HCT116 (cell line): Measurements from ENCODE around the gene MAP2K5. TPM values are rescaled to one million over a fixed set of nuclear protein-coding genes. Genes with fewer than 3 reads are reported as not detected.

Source experiments
- ATAC-seq: fragments of 200-7000 bp; cut with Tn5 transposase; 2 replicates; pipeline ENCODE4 v1.9.1; 2020; ENCODE audit warnings: mild to moderate bottlenecking, moderate library complexity
- BruUV-seq: library from RNA; stranded (reverse); fragments of 400-500 nt; replicated peaks from 2 replicates; lab custom pipeline; 2021; lab: Mats Ljungman, UMichigan
- CTCF ChIA-PET: fragments of 300-600 bp; sonication (Branson Sonifier 250); formaldehyde crosslinking; loops from one replicate; lab custom pipeline; 2021; ENCODE audit warnings: antibody characterized with exemption; lab: Charles Lee
- POLR2A ChIA-PET: fragments of 300-600, 350-600 bp; sonication (Branson Sonifier 250); formaldehyde crosslinking; loops from one replicate; lab custom pipeline; 2021; ENCODE audit warnings: antibody characterized with exemption; lab: Charles Lee
- RAD21 ChIA-PET, 2 experiments: fragments of 300-600 bp; sonication (Branson Sonifier 250); formaldehyde crosslinking; loops; one replicate each; lab custom pipeline; 2023; ENCODE audit warnings: low total read pairs in 2 of 2; ENCODE audit not compliant: uncharacterized antibody in 2 of 2, unreplicated experiment in 2 of 2, low non-redundant PET in 1 of 2; lab: Charles Lee
- DNase-seq: peaks from one replicate; pipeline ENCODE4 v3.0.0-alpha.2; 2010; ENCODE audit warnings: low read depth, low spot score
- H2AFZ ChIP-seq: fragments of 200-600 bp; shearing (Covaris generic), sonication (generic); 2 replicates; pipeline ENCODE4 v1.6.1; 2017; ENCODE audit warnings: low read depth, mixed run types, mixed read lengths, antibody characterized with exemption, low read length; ENCODE audit not compliant: poor library complexity, severe bottlenecking
- H3K27ac ChIP-seq: 2 replicates; pipeline ENCODE4 v1.5.1; 2012; ENCODE audit warnings: low read depth, low read length
- H3K27me3 ChIP-seq: fragments of 200-600 bp; sonication (generic); 2 replicates; pipeline ENCODE4 v1.6.1; 2016; ENCODE audit warnings: mixed run types, low read length, mixed read lengths; ENCODE audit not compliant: insufficient read depth
- H3K36me3 ChIP-seq, 2 experiments: fragments of 200-500 bp in 1 of 2; fragments of 200-600 bp in 1 of 2; sonication (Bioruptor generic) in 1 of 2; sonication (generic) in 1 of 2; 2 replicates each; pipeline versions ENCODE4 v1.5.1 to v1.6.1; 2014 to 2016; ENCODE audit warnings: low read length in 2 of 2, inconsistent platforms in 1 of 2, mixed read lengths in 1 of 2, mixed run types in 1 of 2; ENCODE audit not compliant: insufficient read depth in 2 of 2, control insufficient read depth in 1 of 2
- H3K4me1 ChIP-seq, 2 experiments: fragments of 200-600 bp in 1 of 2; sonication (generic) in 1 of 2; 2 replicates each; pipeline versions ENCODE4 v1.5.1 to v1.6.1; 2012 to 2017; ENCODE audit warnings: low read length in 2 of 2, inconsistent platforms in 1 of 2, mild to moderate bottlenecking in 1 of 2, mixed read lengths in 1 of 2, mixed run types in 1 of 2, moderate library complexity in 1 of 2; ENCODE audit not compliant: insufficient read depth in 2 of 2, control insufficient read depth in 1 of 2
- H3K4me2 ChIP-seq: fragments of 200-600 bp; sonication (generic); 2 replicates; pipeline ENCODE4 v1.6.1; 2017; ENCODE audit warnings: mixed run types, low read length, mixed read lengths
- H3K4me3 ChIP-seq, 2 experiments: fragments of 200-600 bp in 1 of 2; sonication (generic) in 1 of 2; replicated peaks in 1 of 2; 2 replicates each; pipeline ENCODE4 v1.5.1; 2011 to 2016; ENCODE audit warnings: low read length in 2 of 2, control low read depth in 1 of 2, low read depth in 1 of 2, mild to moderate bottlenecking in 1 of 2, mixed read lengths in 1 of 2, mixed run types in 1 of 2
- H3K79me2 ChIP-seq: fragments of 200-600 bp; sonication (generic); 2 replicates; pipeline ENCODE4 v1.6.1; 2017; ENCODE audit warnings: mild to moderate bottlenecking, mixed run types, low read length, moderate library complexity, mixed read lengths; ENCODE audit not compliant: insufficient read depth
- H3K9ac ChIP-seq: fragments of 200-600 bp; sonication (generic); 2 replicates; pipeline ENCODE4 v1.6.1; 2016; ENCODE audit warnings: low read length, mixed read lengths
- H3K9me2 ChIP-seq: fragments of 200-600 bp; sonication (generic), shearing (Covaris generic); 2 replicates; pipeline ENCODE4 v1.6.1; 2017; ENCODE audit warnings: mixed run types, mild to moderate bottlenecking, moderate library complexity; ENCODE audit not compliant: insufficient read depth
- H3K9me3 ChIP-seq, 2 experiments: fragments of 200-500 bp in 1 of 2; fragments of 200-600 bp in 1 of 2; sonication (Bioruptor generic) in 1 of 2; sonication (generic) in 1 of 2; 2 replicates each; pipeline ENCODE4 v1.6.1; 2014 to 2017; ENCODE audit warnings: low read length in 2 of 2, mixed read lengths in 2 of 2, inconsistent platforms in 1 of 2, low read depth in 1 of 2, mild to moderate bottlenecking in 1 of 2, mixed run types in 1 of 2, moderate library complexity in 1 of 2; ENCODE audit not compliant: control insufficient read depth in 1 of 2, insufficient read depth in 1 of 2
- H4K20me1 ChIP-seq: fragments of 200-600 bp; sonication (generic), shearing (Covaris generic); 2 replicates; pipeline ENCODE4 v1.6.1; 2017; ENCODE audit warnings: mixed run types, mild to moderate bottlenecking, moderate library complexity; ENCODE audit not compliant: insufficient read depth
- CBX3 ChIP-seq: IDR thresholded peaks from 2 replicates; pipeline ENCODE4 v1.6.1; 2012; ENCODE audit warnings: low read depth
- CEBPB ChIP-seq: IDR thresholded peaks from 2 replicates; pipeline ENCODE4 v1.6.1; 2012; ENCODE audit warnings: low read depth
- ELF1 ChIP-seq: IDR thresholded peaks from 2 replicates; pipeline ENCODE4 v1.6.1; 2012; ENCODE audit warnings: low read depth, borderline replicate concordance
- EZH2phosphoT487 ChIP-seq: fragments of 200-600 bp; IDR thresholded peaks from 2 replicates; pipeline ENCODE4 v1.6.1; 2018; ENCODE audit warnings: antibody characterized with exemption, borderline replicate concordance
- JUND ChIP-seq: IDR thresholded peaks from 2 replicates; pipeline ENCODE4 v1.6.1; 2012
- MAX ChIP-seq: IDR thresholded peaks from 2 replicates; pipeline ENCODE4 v1.6.1; 2012
- POLR2AphosphoS5 ChIP-seq: IDR thresholded peaks from 2 replicates; pipeline ENCODE4 v1.6.1; 2011; ENCODE audit warnings: mild to moderate bottlenecking, low read depth, low read length, moderate library complexity
- RAD21 ChIP-seq: IDR thresholded peaks from 2 replicates; pipeline ENCODE4 v1.6.1; 2012; ENCODE audit warnings: low read depth, mild to moderate bottlenecking
- SP1 ChIP-seq: IDR thresholded peaks from 2 replicates; pipeline ENCODE4 v1.6.1; 2012; ENCODE audit warnings: low read depth
- YY1 ChIP-seq: IDR thresholded peaks from 2 replicates; pipeline ENCODE4 v1.6.1; 2011; ENCODE audit warnings: low read length, low read depth, moderate library complexity, mild to moderate bottlenecking; ENCODE audit not compliant: insufficient replicate concordance; ENCODE audit errors: extremely low read depth
- ZBTB33 ChIP-seq: IDR thresholded peaks from 2 replicates; pipeline ENCODE4 v1.6.1; 2011; ENCODE audit warnings: mild to moderate bottlenecking, low read length, moderate library complexity; ENCODE audit not compliant: insufficient replicate concordance; ENCODE audit errors: extremely low read depth
- ZFX ChIP-seq: fragments of 450-650 bp; IDR thresholded peaks from 2 replicates; pipeline ENCODE4 v1.6.1; 2017
- ZNF274 ChIP-seq: fragments of 200-500 bp; sonication (Bioruptor generic); IDR thresholded peaks from 2 replicates; pipeline ENCODE4 v1.6.1; 2014; ENCODE audit warnings: mild to moderate bottlenecking, low read depth, low read length, inconsistent platforms
- intact Hi-C: fragments of 100-400 bp; cut with micrococcal nuclease; formaldehyde crosslinking; loops from 2 replicates; pipeline ENCODE4 v1.10.0; 2022
- total RNA-seq: library from RNA; stranded (reverse); gene quantifications from one replicate; pipeline ENCODE4 v1.2.1, GENCODE V29; 2021; ENCODE audit not compliant: unreplicated experiment
- TF ChIP-seq, protein P1 (sequence below), 3 experiments: fragments of 200-600 bp in 1 of 3; sonication (generic) in 1 of 3; IDR thresholded peaks in 2 of 3; conservative IDR thresholded peaks in 1 of 3; 2 replicates each; pipeline ENCODE4 v1.5.1; 2012 to 2017; ENCODE audit warnings: low read depth in 2 of 3, low read length in 2 of 3, antibody characterized with exemption in 1 of 3, borderline replicate concordance in 1 of 3, control low read depth in 1 of 3, mild to moderate bottlenecking in 1 of 3, mixed read lengths in 1 of 3, mixed run types in 1 of 3, moderate library complexity in 1 of 3; ENCODE audit not compliant: insufficient read depth in 1 of 3

Gene MAP2K5
- total RNA-seq, 1 experiment from 2014 or later = 15.6 TPM

GRCh38 chr15:67715170-67715569, 172.7 kb downstream of the MAP2K5 start:
- no peaks in the 10 kb centered on the region for H3K36me3 ChIP-seq
- H4K20me1 ChIP-seq = no peaks in the 10 kb centered on the region
- RAD21 ChIA-PET = no interaction called here
- H3K9me2 ChIP-seq = no peaks in the 10 kb centered on the region
- POLR2A ChIA-PET = no interaction called here
- intact Hi-C loops = no loop called here
- no peak overlapping the region for H3K9ac ChIP-seq
- BruUV-seq = no TSS peak
- no peaks in the 10 kb centered on the region for H3K9me3 ChIP-seq
- CTCF ChIA-PET = no interaction called here
- no peaks in the 10 kb centered on the region for H3K27me3 ChIP-seq
- no peak overlapping the region for H3K4me2 ChIP-seq
- ATAC-seq (no peak), DNase-seq (no peak)
- H3K4me3 ChIP-seq = no peak overlapping the region
- H2AFZ ChIP-seq = no peak overlapping the region
- H3K79me2 ChIP-seq = no peaks in the 10 kb centered on the region
- H3K4me1 ChIP-seq = no peaks in the 10 kb centered on the region
- TF ChIP-seq ZNF274 (no peak), JUND (no peak), RAD21 (no peak), ELF1 (no peak), CBX3 (no peak)
- TF ChIP-seq, protein P1, sequence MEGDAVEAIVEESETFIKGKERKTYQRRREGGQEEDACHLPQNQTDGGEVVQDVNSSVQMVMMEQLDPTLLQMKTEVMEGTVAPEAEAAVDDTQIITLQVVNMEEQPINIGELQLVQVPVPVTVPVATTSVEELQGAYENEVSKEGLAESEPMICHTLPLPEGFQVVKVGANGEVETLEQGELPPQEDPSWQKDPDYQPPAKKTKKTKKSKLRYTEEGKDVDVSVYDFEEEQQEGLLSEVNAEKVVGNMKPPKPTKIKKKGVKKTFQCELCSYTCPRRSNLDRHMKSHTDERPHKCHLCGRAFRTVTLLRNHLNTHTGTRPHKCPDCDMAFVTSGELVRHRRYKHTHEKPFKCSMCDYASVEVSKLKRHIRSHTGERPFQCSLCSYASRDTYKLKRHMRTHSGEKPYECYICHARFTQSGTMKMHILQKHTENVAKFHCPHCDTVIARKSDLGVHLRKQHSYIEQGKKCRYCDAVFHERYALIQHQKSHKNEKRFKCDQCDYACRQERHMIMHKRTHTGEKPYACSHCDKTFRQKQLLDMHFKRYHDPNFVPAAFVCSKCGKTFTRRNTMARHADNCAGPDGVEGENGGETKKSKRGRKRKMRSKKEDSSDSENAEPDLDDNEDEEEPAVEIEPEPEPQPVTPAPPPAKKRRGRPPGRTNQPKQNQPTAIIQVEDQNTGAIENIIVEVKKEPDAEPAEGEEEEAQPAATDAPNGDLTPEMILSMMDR (IDR thresholded peaks at IDR 0.05 in 2 of 3, conservative IDR thresholded peaks at IDR 0.05 in 1 of 3; ENCODE audit: borderline replicate concordance in 1 of 3, insufficient read depth in 1 of 3, low read depth in 2 of 3, low read length in 2 of 3) = no peak
- no peak overlapping the region for H3K27ac ChIP-seq

DNA sequence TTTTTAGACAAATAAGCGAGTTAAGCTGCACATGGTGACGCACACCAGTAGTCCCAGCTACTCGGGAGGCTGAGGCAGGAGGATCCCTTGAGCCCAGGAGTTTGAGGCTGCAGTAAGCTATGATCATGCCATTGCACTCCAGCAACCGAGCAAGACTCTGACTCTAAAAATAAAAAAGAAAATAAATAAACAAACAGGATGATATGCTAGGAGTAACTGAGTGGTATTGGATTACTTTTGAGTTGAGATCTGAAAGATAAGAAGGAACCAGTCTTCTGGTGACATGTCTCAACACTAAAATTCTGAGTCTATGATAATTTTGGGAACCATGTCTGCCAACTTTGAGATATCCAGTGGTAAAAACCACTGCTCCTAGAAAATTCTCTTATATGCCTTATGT, 173.7 kb downstream of the MAP2K5 start:
- CTCF ChIA-PET = no interaction called here
- ATAC-seq = no peak
- POLR2A ChIA-PET = no interaction called here

More for the DNA sequence above, 173.7 kb downstream of the MAP2K5 start:
- no peak for DNase-seq
- H3K4me3 ChIP-seq = no peak overlapping the region
- no peaks in the 10 kb centered on the region for H3K36me3 ChIP-seq
- no peaks in the 10 kb centered on the region for H3K9me3 ChIP-seq
- no peak overlapping the region for H3K4me2 ChIP-seq
- TF ChIP-seq ZNF274 = no peak
- no peak for TF ChIP-seq POLR2AphosphoS5
- no peak for TF ChIP-seq CEBPB
- no peak for TF ChIP-seq SP1
- no peak for TF ChIP-seq YY1
- no peak for TF ChIP-seq CBX3
- TF ChIP-seq EZH2phosphoT487 = no peak
- TF ChIP-seq ZBTB33 = no peak
- no peak for TF ChIP-seq ZFX
- no peak for TF ChIP-seq MAX
- intact Hi-C loops = no loop called here
- no TSS peak for BruUV-seq
- no peak overlapping the region for H3K9ac ChIP-seq
- no peaks in the 10 kb centered on the region for H3K4me1 ChIP-seq
- RAD21 ChIA-PET = interaction anchor here (0.7 to 0.9 kb wide), 2 partner anchors 77 to 258 kb away, joined by 3 read pairs; no protein-coding TSS in a partner anchor
- no peaks in the 10 kb centered on the region for H3K27me3 ChIP-seq
- H4K20me1 ChIP-seq = no peaks in the 10 kb centered on the region
- no peaks in the 10 kb centered on the region for H3K79me2 ChIP-seq
- no peaks in the 10 kb centered on the region for H3K9me2 ChIP-seq
- H2AFZ ChIP-seq = no peak overlapping the region
- no peak overlapping the region for H3K27ac ChIP-seq
